Endothelial cell (in vitro differentiated cells): Measurements from ENCODE around the gene CUX1. TPM values are rescaled to one million over a fixed set of nuclear protein-coding genes. Genes with fewer than 3 reads are reported as not detected.

ENCODE experiments used
- DNase-seq: peaks from one replicate; pipeline ENCODE4 v3.0.0; 2021; ENCODE audit warnings: low spot score
- H3K27ac Mint-ChIP-seq: one replicate; pipeline ENCODE4 v1.8.0; 2021; ENCODE audit warnings: mixed read lengths, inconsistent platforms; ENCODE audit not compliant: unreplicated experiment
- H3K27me3 Mint-ChIP-seq: one replicate; pipeline ENCODE4 v1.8.0; 2021; ENCODE audit warnings: mild to moderate bottlenecking, moderate library complexity, mixed read lengths, inconsistent platforms; ENCODE audit not compliant: unreplicated experiment
- H3K36me3 Mint-ChIP-seq: one replicate; pipeline ENCODE4 v1.8.0; 2021; ENCODE audit warnings: mild to moderate bottlenecking, low read depth, mixed read lengths, inconsistent platforms; ENCODE audit not compliant: unreplicated experiment
- H3K4me1 Mint-ChIP-seq: one replicate; pipeline ENCODE4 v1.8.0; 2021; ENCODE audit warnings: mild to moderate bottlenecking, mixed read lengths, inconsistent platforms; ENCODE audit not compliant: unreplicated experiment
- H3K4me3 Mint-ChIP-seq: one replicate; pipeline ENCODE4 v1.8.0; 2021; ENCODE audit warnings: mild to moderate bottlenecking, mixed read lengths, inconsistent platforms; ENCODE audit not compliant: unreplicated experiment
- H3K9me3 Mint-ChIP-seq: one replicate; pipeline ENCODE4 v1.8.0; 2021; ENCODE audit warnings: mixed read lengths, inconsistent platforms; ENCODE audit not compliant: unreplicated experiment
- CTCF ChIP-seq: fragments of 200-600 bp; sonication (generic); IDR thresholded peaks from one replicate; pipeline ENCODE4 v1.5.0; 2021; ENCODE audit warnings: antibody characterized with exemption; ENCODE audit not compliant: unreplicated experiment
- total RNA-seq: library from RNA; stranded (reverse); fragmentation: NEBNext Ultra II Directional; extraction: Animal tissue kit (Norgen Biotek cat#: 25700); gene quantifications from one replicate; pipeline ENCODE4 v1.2.1, GENCODE V29; 2021; ENCODE audit not compliant: unreplicated experiment

CUX1 gene
- total RNA-seq, 1 donor from 2014 or later, result 43.7 TPM

- Mint-ChIP-seq H3K27ac (no peak overlapping the region), H3K4me3 (no peak overlapping the region), H3K36me3 (no peaks in the 10 kb centered on the region), H3K9me3 (no peaks in the 10 kb centered on the region), H3K4me1 (no peaks in the 10 kb centered on the region), H3K27me3 (peaks cover 8% of the 10 kb centered on the region)
- DNase-seq, result no peak
- no peak for TF ChIP-seq CTCF
Measured at GRCh38 chr7:102264367-102264891, 447.0 kb downstream of the CUX1 start.

GRCh38 chr7:102266541-102266940 lies 449.1 kb downstream of the CUX1 start:
- Mint-ChIP-seq H3K9me3 (no peaks in the 10 kb centered on the region), H3K4me1 (no peaks in the 10 kb centered on the region), H3K27me3 (peaks cover 8% of the 10 kb centered on the region), H3K4me3 (no peak overlapping the region), H3K36me3 (no peaks in the 10 kb centered on the region), H3K27ac (no peak overlapping the region)
- TF ChIP-seq CTCF, result no peak
- DNase-seq, result no peak

GRCh38 chr7:102268635-102269034 lies 451.2 kb downstream of the CUX1 start:
- Mint-ChIP-seq H3K9me3 (no peaks in the 10 kb centered on the region), H3K4me3 (no peak overlapping the region), H3K27ac (no peak overlapping the region), H3K4me1 (no peaks in the 10 kb centered on the region), H3K36me3 (no peaks in the 10 kb centered on the region), H3K27me3 (peaks cover 8% of the 10 kb centered on the region)
- no peak for DNase-seq
- no peak for TF ChIP-seq CTCF

GRCh38 chr7:102270178-102270887 lies 452.9 kb downstream of the CUX1 start:
- H3K9me3 Mint-ChIP-seq, result no peaks in the 10 kb centered on the region
- no peak for DNase-seq
- TF ChIP-seq CTCF, result no peak
- H3K27ac Mint-ChIP-seq, result no peak overlapping the region
- no peak overlapping the region for H3K4me3 Mint-ChIP-seq
- peaks cover 8% of the 10 kb centered on the region for H3K27me3 Mint-ChIP-seq
- no peaks in the 10 kb centered on the region for H3K4me1 Mint-ChIP-seq
- no peaks in the 10 kb centered on the region for H3K36me3 Mint-ChIP-seq

DNA sequence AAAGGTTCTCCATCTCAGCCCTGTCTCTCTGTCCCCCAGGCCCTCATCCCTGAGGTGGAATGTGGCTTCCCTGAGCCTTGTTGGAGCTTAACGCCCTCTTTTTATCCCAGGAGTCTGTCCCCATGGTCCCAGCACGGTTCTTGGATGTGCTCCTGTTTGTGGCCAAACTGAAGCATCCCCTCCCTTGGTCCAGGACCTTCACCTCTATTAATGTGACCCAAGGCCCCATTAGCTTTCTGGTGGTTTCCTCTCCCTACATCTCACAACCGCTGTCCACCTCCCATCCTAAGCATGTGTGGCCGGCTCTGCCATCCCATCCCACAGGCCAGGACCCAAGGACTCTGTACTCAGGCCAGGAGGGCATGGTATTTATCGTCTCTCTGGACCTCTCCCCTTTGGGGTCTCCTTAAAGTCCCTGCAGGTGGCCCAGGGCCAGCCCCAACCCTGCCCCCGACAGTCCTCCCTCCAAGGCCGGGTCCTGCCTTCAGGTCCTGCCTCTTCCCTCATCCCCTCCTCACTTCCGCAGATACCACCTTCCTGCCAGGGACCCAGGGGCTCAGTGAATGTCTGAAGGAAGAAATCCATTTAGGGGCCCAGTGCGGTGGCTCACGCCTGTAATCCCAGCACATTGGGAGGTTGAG lies 453.9 kb downstream of the CUX1 start:
- no peaks in the 10 kb centered on the region for H3K36me3 Mint-ChIP-seq
- no peak overlapping the region for H3K4me3 Mint-ChIP-seq
- no peak for TF ChIP-seq CTCF
- no peaks in the 10 kb centered on the region for H3K4me1 Mint-ChIP-seq
- H3K27me3 Mint-ChIP-seq, result peaks cover 6% of the 10 kb centered on the region
- H3K9me3 Mint-ChIP-seq, result no peaks in the 10 kb centered on the region
- peak overlapping the region; percentile 10 for H3K27ac Mint-ChIP-seq
- DNase-seq, result no peak
